ENCODE measurements around the gene PRPF40B.
A peak's percentile ranks its signal among the peaks of the same experiment; 100 is the strongest.

PRPF40B gene

DNA sequence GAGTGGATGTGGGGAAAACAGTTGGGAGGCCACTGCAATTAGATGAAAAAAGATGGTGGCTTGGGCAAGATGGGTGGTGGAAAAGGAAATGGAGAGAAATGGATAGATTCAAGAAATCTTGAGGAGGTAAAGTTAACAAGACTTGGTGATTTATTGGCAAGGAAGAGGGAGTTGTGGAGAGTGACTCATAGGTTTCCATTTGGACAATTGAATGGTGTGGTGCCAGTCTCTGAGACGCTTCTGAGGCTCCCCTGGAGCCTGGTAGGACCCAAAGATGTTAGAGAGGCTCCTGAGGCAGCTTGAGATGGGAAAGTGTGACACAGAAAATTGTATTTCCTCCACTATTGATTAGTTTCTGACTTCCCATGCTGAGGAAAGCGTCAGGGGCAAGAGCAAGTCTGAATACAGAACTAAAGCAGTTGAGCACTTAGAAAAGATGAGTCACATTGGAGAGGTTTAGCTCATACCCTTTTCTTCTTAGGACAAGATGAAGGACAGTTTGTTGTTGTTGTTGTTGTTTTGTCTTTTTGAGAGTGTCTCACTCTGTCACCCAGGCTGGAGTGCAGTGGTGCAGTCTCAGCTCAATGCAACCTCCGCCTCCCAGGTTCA is 4.5 kb downstream of the PRPF40B start:
- Histone ChIP-seq H3K27me3 (ENCODE audit: insufficient read depth, poor library complexity, severe bottlenecking) (no peaks in the 10 kb centered on the region), H3K4me1 (ENCODE audit: insufficient read depth, poor library complexity, severe bottlenecking) (peaks cover 26% of the 10 kb centered on the region), H3K9me3 (ENCODE audit: severe bottlenecking) (no peaks in the 10 kb centered on the region), H3K4me3 (ENCODE audit: severe bottlenecking) (no peak overlapping the region), H3K27ac (ENCODE audit: poor library complexity, severe bottlenecking) (peak overlapping the region; percentile 15), H3K36me3 (ENCODE audit: low read depth) (peaks cover 11% of the 10 kb centered on the region; the same call in 1 of the 2 replicates)
- ATAC-seq (ENCODE audit: low read depth) (peak; percentile 22; the same call in 1 of the 3 replicates), DNase-seq (ENCODE audit: low spot score) (no peak)
- TF ChIP-seq CTCF (IDR thresholded peaks at IDR 0.05; ENCODE audit: poor library complexity, severe bottlenecking), result no peak

DNA sequence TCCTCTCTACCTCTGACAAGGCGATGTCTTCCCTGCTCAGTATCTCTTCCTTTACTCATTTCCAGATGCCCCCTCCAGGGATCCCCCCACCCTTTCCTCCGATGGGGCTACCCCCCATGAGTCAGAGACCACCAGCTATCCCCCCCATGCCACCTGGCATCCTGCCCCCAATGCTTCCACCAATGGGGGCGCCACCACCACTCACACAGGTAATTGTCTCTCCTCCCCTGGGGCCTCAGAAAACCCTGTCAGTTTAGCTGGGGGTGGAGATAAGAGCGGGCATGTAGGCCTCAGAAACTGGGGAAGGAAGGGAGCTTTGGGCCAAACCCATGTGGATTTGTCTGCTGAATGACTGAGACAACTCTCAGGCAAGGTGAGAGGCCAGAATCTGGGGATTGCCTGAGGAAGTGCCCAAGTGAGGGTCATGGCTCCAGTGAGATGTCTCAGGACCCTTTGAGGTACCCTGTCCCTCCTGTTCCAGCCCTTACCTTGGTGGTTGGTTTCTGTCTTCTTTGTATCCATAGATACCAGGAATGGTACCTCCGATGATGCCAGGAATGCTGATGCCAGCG is 8.1 kb downstream of the PRPF40B start:
- H3K36me3 ChIP-seq (ENCODE audit: low read depth), result peaks cover 32% of the 10 kb centered on the region
- no peak for ATAC-seq (ENCODE audit: low read depth)
- no peak for TF ChIP-seq CTCF (IDR thresholded peaks at IDR 0.05; ENCODE audit: poor library complexity, severe bottlenecking)
- DNase-seq (ENCODE audit: low spot score), result no peak
- no peaks in the 10 kb centered on the region for H3K9me3 ChIP-seq (ENCODE audit: severe bottlenecking)
- no peaks in the 10 kb centered on the region for H3K27me3 ChIP-seq (ENCODE audit: insufficient read depth, poor library complexity, severe bottlenecking)
- H3K27ac ChIP-seq (ENCODE audit: poor library complexity, severe bottlenecking), result no peak overlapping the region
- H3K4me3 ChIP-seq (ENCODE audit: severe bottlenecking), result no peak overlapping the region
- peaks cover 11% of the 10 kb centered on the region for H3K4me1 ChIP-seq (ENCODE audit: insufficient read depth, poor library complexity, severe bottlenecking)

- H3K4me1 ChIP-seq (ENCODE audit: insufficient read depth, poor library complexity, severe bottlenecking), result peaks cover 7% of the 10 kb centered on the region
- H3K4me3 ChIP-seq (ENCODE audit: severe bottlenecking), result no peak overlapping the region
- H3K36me3 ChIP-seq (ENCODE audit: low read depth), result peaks cover 42% of the 10 kb centered on the region
- H3K27ac ChIP-seq (ENCODE audit: poor library complexity, severe bottlenecking), result no peak overlapping the region
- no peak for ATAC-seq (ENCODE audit: low read depth)
- no peaks in the 10 kb centered on the region for H3K27me3 ChIP-seq (ENCODE audit: insufficient read depth, poor library complexity, severe bottlenecking)
- no peak for TF ChIP-seq CTCF (IDR thresholded peaks at IDR 0.05; ENCODE audit: poor library complexity, severe bottlenecking)
- DNase-seq (ENCODE audit: low spot score), result peak; percentile 45
- no peaks in the 10 kb centered on the region for H3K9me3 ChIP-seq (ENCODE audit: severe bottlenecking)
These were observed 9.0 kb downstream of the PRPF40B start for GRCh38 chr12:49632401-49632800.

GRCh38 chr12:49632986-49633702 is 9.8 kb downstream of the PRPF40B start:
- Histone ChIP-seq H3K27me3 (ENCODE audit: insufficient read depth, poor library complexity, severe bottlenecking) (no peaks in the 10 kb centered on the region), H3K4me1 (ENCODE audit: insufficient read depth, poor library complexity, severe bottlenecking) (no peaks in the 10 kb centered on the region), H3K36me3 (ENCODE audit: low read depth) (peaks cover 46% of the 10 kb centered on the region), H3K4me3 (ENCODE audit: severe bottlenecking) (no peak overlapping the region), H3K27ac (ENCODE audit: poor library complexity, severe bottlenecking) (no peak overlapping the region), H3K9me3 (ENCODE audit: severe bottlenecking) (no peaks in the 10 kb centered on the region)
- no peak for ATAC-seq (ENCODE audit: low read depth)
- no peak for DNase-seq (ENCODE audit: low spot score)
- TF ChIP-seq CTCF (IDR thresholded peaks at IDR 0.05; ENCODE audit: poor library complexity, severe bottlenecking), result no peak
